ENCODE measurements around the gene ANKRD45. TPM values are rescaled to one million over a fixed set of nuclear protein-coding genes. Genes with fewer than 3 reads are reported as not detected.

The ANKRD45 gene
- total RNA-seq, 1 experiment from 2014 or later: 0.44 TPM

- ChIA-PET RAD21 (ENCODE audit: low non-redundant PET in 1 of 2, low total read pairs in 2 of 2, uncharacterized antibody in 2 of 2, unreplicated experiment in 2 of 2) (no interaction called here), POLR2A (no interaction called here), CTCF (no interaction called here)
- TF ChIP-seq ZFX (IDR thresholded peaks at IDR 0.05) (no peak), EZH2phosphoT487 (IDR thresholded peaks at IDR 0.05; ENCODE audit: borderline replicate concordance) (no peak), SRF (IDR thresholded peaks at IDR 0.05; ENCODE audit: low read depth) (no peak), SP1 (IDR thresholded peaks at IDR 0.05; ENCODE audit: low read depth) (no peak), YY1 (IDR thresholded peaks at IDR 0.05; ENCODE audit: extremely low read depth, insufficient replicate concordance, low read depth, low read length) (no peak)
- Histone ChIP-seq H3K36me3 (ENCODE audit: control insufficient read depth in 1 of 2, insufficient read depth in 2 of 2, low read length in 2 of 2) (no peaks in the 10 kb centered on the region), H3K9me2 (ENCODE audit: insufficient read depth) (no peaks in the 10 kb centered on the region), H4K20me1 (ENCODE audit: insufficient read depth) (no peaks in the 10 kb centered on the region), H2AFZ (ENCODE audit: low read depth, low read length, poor library complexity, severe bottlenecking) (no peak overlapping the region), H3K4me1 (ENCODE audit: control insufficient read depth in 1 of 2, insufficient read depth in 2 of 2, low read length in 2 of 2) (no peaks in the 10 kb centered on the region), H3K27ac (ENCODE audit: low read depth, low read length) (no peak overlapping the region), H3K79me2 (ENCODE audit: insufficient read depth, low read length) (no peaks in the 10 kb centered on the region), H3K27me3 (ENCODE audit: insufficient read depth, low read length) (no peaks in the 10 kb centered on the region), H3K4me3 (replicated peaks in 1 of 2; ENCODE audit: low read depth in 1 of 2, low read length in 2 of 2) (no peak overlapping the region), H3K4me2 (ENCODE audit: low read length) (no peak overlapping the region), H3K9me3 (ENCODE audit: control insufficient read depth in 1 of 2, insufficient read depth in 1 of 2, low read depth in 1 of 2, low read length in 2 of 2) (no peaks in the 10 kb centered on the region), H3K9ac (ENCODE audit: low read length) (no peak overlapping the region)
- DNase-seq (ENCODE audit: low read depth, low spot score) (no peak), ATAC-seq (no peak)
- intact Hi-C loops (cut with micrococcal nuclease): no loop called here
- BruUV-seq (replicated peaks): no TSS peak
Observed at GRCh38 chr1:173572201-173572873, 97.3 kb downstream of the ANKRD45 start.

- no peak overlapping the region for H3K9ac ChIP-seq (ENCODE audit: low read length)
- ChIA-PET CTCF (no interaction called here), RAD21 (ENCODE audit: low non-redundant PET in 1 of 2, low total read pairs in 2 of 2, uncharacterized antibody in 2 of 2, unreplicated experiment in 2 of 2) (no interaction called here), POLR2A (no interaction called here)
- no peaks in the 10 kb centered on the region for H3K36me3 ChIP-seq (ENCODE audit: control insufficient read depth in 1 of 2, insufficient read depth in 2 of 2, low read length in 2 of 2)
- no peak overlapping the region for H2AFZ ChIP-seq (ENCODE audit: low read depth, low read length, poor library complexity, severe bottlenecking)
- ATAC-seq: no peak
- H4K20me1 ChIP-seq (ENCODE audit: insufficient read depth): no peaks in the 10 kb centered on the region
- no peak overlapping the region for H3K27ac ChIP-seq (ENCODE audit: low read depth, low read length)
- H3K9me2 ChIP-seq (ENCODE audit: insufficient read depth): no peaks in the 10 kb centered on the region
- H3K4me3 ChIP-seq (replicated peaks in 1 of 2; ENCODE audit: low read depth in 1 of 2, low read length in 2 of 2): no peak overlapping the region
- H3K4me1 ChIP-seq (ENCODE audit: control insufficient read depth in 1 of 2, insufficient read depth in 2 of 2, low read length in 2 of 2): no peaks in the 10 kb centered on the region
- H3K79me2 ChIP-seq (ENCODE audit: insufficient read depth, low read length): no peaks in the 10 kb centered on the region
- no TSS peak for BruUV-seq (replicated peaks)
- TF ChIP-seq ZNF274 (IDR thresholded peaks at IDR 0.05; ENCODE audit: low read depth, low read length) (no peak), SRF (IDR thresholded peaks at IDR 0.05; ENCODE audit: low read depth) (no peak), CBX3 (IDR thresholded peaks at IDR 0.05; ENCODE audit: low read depth) (no peak), EGR1 (IDR thresholded peaks at IDR 0.05; ENCODE audit: low read depth) (no peak), FOSL1 (IDR thresholded peaks at IDR 0.05; ENCODE audit: low read depth) (no peak), RAD21 (IDR thresholded peaks at IDR 0.05; ENCODE audit: low read depth) (no peak), CTCF (IDR thresholded peaks at IDR 0.05 in 2 of 3, conservative IDR thresholded peaks at IDR 0.05 in 1 of 3; ENCODE audit: borderline replicate concordance in 1 of 3, insufficient read depth in 1 of 3, low read depth in 2 of 3, low read length in 2 of 3) (no peak), POLR2AphosphoS5 (IDR thresholded peaks at IDR 0.05; ENCODE audit: low read depth, low read length) (no peak), TCF7L2 (IDR thresholded peaks at IDR 0.05; ENCODE audit: borderline replicate concordance, extremely low read depth, insufficient read depth, insufficient read length) (no peak)
- intact Hi-C loops (cut with micrococcal nuclease): no loop called here
- H3K27me3 ChIP-seq (ENCODE audit: insufficient read depth, low read length): no peaks in the 10 kb centered on the region
- no peak overlapping the region for H3K4me2 ChIP-seq (ENCODE audit: low read length)
- DNase-seq (ENCODE audit: low read depth, low spot score): no peak
- no peaks in the 10 kb centered on the region for H3K9me3 ChIP-seq (ENCODE audit: control insufficient read depth in 1 of 2, insufficient read depth in 1 of 2, low read depth in 1 of 2, low read length in 2 of 2)
Observed at GRCh38 chr1:173570370-173571007, 99.2 kb downstream of the ANKRD45 start.

Data from HCT116 (cell line).